ENCODE results near the gene ARHGEF7.

The ARHGEF7 gene

DNA sequence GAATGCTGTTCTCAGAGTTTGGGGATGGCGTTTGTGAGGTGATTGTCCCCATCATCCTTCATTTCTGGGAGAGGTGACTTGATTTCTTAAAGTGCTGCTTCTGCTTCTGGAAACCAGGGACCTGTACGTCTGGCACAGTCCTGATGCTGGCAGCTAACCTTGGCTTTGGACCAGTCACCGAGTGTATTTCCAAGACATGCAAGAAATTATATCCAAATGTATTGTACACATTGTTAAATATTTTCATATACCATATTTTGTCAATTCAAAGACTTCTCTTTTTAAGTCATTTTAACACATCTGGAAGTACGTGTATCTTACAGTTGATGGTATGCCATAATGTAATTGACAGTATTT lies 97.4 kb downstream of the ARHGEF7 start:
- no peaks in the 10 kb centered on the region for H3K27me3 ChIP-seq (ENCODE audit: control insufficient read depth in 5 of 5, insufficient read depth in 4 of 5, low read length in 5 of 5)
- H3K27ac ChIP-seq (ENCODE audit: low read depth, low read length) = no peak overlapping the region
- H3K36me3 ChIP-seq (ENCODE audit: control insufficient read depth in 5 of 5, insufficient read depth in 5 of 5, low read length in 5 of 5) = peaks cover 0 to 6% (median 0%) of the 10 kb centered on the region in 5 donors
- H3K4me1 ChIP-seq (ENCODE audit: control insufficient read depth in 5 of 5, insufficient read depth in 5 of 5, low read length in 5 of 5) = peaks cover 8 to 95% (median 80%) of the 10 kb centered on the region in 5 donors
- H3K9me3 ChIP-seq (ENCODE audit: control insufficient read depth in 5 of 5, low read length in 5 of 5) = no peaks in the 10 kb centered on the region
- no peak overlapping the region for H3K4me3 ChIP-seq (ENCODE audit: low read depth in 1 of 5, low read length in 5 of 5)
- H3K9ac ChIP-seq (ENCODE audit: low read length in 5 of 5) = no peak overlapping the region

DNA sequence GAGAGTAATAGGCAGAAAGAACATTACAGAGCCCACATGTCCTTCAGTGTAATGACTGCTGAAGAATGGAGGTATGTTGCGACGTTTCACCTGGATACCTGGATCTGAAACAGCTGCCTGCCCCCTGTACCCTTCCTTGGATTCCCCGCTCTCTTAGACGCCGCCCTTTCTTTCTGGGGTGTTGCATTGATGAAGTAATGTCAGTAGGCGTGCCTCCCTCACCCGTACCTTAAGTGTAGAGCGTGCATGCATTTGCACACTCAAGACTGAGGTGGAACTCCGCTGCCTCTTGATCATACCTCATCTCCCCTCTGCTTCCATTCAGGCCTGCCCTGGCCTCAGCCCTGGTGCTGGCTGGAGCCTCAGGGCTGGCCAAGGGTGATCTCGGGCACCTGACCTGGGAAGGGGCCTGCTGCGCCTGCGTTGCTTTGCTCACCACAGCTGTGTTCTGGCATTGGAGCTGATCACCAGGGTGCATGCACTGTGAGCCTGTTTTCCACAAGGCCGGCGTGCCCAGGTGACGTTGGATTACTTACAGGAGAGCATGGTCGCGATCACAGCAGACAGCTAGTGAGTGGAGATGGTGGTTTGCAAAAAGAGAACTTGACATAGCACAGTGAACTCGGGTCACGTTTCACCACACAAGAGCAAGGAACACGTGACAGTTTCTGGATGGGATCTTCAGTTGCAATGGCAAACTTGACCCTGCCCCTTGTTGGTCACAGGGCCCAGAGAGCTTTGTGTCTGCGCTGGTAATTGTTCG lies 99.0 kb downstream of the ARHGEF7 start:
- Histone ChIP-seq H3K4me1 (ENCODE audit: control insufficient read depth in 5 of 5, insufficient read depth in 5 of 5, low read length in 5 of 5) (peaks cover 9 to 98% (median 91%) of the 10 kb centered on the region in 5 donors), H3K9me3 (ENCODE audit: control insufficient read depth in 5 of 5, low read length in 5 of 5) (no peaks in the 10 kb centered on the region), H3K27me3 (ENCODE audit: control insufficient read depth in 5 of 5, insufficient read depth in 4 of 5, low read length in 5 of 5) (no peaks in the 10 kb centered on the region), H3K4me3 (ENCODE audit: low read depth in 1 of 5, low read length in 5 of 5) (peak overlapping the region in 1 of 5 donors; percentile 15), H3K36me3 (ENCODE audit: control insufficient read depth in 5 of 5, insufficient read depth in 5 of 5, low read length in 5 of 5) (peaks cover 0 to 8% (median 0%) of the 10 kb centered on the region in 5 donors), H3K27ac (ENCODE audit: low read depth, low read length) (no peak overlapping the region), H3K9ac (ENCODE audit: low read length in 5 of 5) (no peak overlapping the region)

DNA sequence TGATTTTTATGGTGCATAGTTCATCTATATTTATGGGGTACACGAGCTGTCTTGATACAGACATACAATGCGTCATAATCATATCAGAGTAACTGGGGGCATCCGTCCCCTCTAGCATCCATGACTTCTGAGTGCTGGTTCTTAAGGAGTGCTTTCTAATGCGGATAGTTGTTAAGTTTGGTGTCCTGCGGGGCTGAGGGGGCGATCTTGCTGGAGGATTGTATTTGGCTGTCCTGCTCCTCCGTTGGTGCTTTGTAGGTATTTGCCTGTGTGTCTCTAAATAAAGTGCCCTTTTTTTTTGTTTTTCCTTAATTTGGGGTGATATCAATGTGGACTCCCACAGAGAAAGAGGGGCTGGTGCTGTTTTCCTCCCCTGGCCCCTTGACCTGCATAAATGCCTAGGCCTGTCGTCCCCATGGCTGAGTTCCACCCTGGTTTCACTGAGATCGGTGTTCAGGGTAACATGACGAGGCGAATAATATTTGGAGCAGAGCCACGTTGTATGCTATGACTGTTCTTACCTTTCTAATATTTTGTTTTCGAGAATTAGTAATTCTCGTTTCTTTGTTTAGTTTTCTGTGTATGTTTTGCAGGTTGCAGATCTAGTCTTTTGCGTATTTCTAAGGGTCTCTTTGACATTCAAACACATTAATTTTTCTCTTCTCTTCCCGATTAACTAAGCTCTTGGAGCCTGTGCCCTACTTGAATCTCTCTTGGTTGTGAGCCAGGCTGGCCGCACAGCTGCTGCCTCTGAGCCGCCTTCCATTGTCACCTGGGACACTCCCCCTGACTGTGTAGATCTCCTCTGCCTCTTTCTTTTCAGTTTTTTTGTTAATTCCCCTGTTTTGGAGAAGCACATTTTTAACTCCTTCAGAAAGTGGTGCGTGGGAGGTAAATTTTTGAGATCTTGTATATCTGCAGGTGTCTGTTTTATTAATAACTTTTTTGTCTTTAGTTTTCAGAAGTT lies 100.3 kb downstream of the ARHGEF7 start:
- H3K27ac ChIP-seq (ENCODE audit: low read depth, low read length) = peak overlapping the region; percentile 52
- no peak overlapping the region for H3K4me3 ChIP-seq (ENCODE audit: low read depth in 1 of 5, low read length in 5 of 5)
- peak overlapping the region in 1 of 5 donors; percentile 56 for H3K9ac ChIP-seq (ENCODE audit: low read length in 5 of 5)
- H3K4me1 ChIP-seq (ENCODE audit: control insufficient read depth in 5 of 5, insufficient read depth in 5 of 5, low read length in 5 of 5) = peaks cover 4 to 98% (median 91%) of the 10 kb centered on the region in 5 donors
- peaks cover 0 to 13% (median 3%) of the 10 kb centered on the region in 5 donors for H3K36me3 ChIP-seq (ENCODE audit: control insufficient read depth in 5 of 5, insufficient read depth in 5 of 5, low read length in 5 of 5)
- H3K9me3 ChIP-seq (ENCODE audit: control insufficient read depth in 5 of 5, low read length in 5 of 5) = no peaks in the 10 kb centered on the region
- H3K27me3 ChIP-seq (ENCODE audit: control insufficient read depth in 5 of 5, insufficient read depth in 4 of 5, low read length in 5 of 5) = no peaks in the 10 kb centered on the region

DNA sequence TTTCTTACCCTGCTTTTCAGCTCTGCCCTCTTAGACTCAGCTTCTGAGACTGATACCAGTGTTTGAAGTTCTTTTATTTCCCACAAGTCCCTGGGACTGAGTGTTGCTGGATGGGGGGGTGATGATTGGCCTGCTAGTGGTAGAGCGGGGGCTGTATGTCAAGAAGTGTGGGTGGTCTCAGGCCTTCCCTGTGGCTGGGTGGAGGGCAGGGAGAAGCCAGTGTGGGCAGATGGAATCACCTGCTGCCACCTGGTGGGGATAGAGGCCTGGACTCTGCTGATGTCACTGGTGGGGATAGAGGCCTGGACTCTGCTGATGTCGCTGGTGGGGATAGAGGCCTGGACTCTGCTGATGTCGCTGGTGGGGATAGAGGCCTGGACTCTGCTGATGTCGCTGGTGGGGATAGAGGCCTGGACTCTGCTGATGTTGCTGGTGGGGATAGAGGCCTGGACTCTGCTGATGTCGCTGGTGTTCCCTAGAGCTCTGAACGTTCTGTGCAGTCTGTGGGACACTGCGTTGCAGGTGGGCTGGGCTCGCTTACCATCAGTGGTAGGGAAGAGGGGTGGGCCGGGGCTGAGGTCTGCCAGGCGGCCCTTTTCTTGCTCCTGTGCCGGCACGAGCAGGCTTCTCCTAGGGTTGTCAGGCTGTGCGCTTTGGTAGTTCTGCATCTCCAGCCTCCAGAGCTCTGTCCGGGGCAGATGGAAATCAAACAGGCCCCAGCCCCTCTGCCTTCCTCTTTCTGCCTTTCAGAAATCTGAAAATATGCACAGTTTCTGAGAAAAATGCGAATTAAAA lies 101.3 kb downstream of the ARHGEF7 start:
- Histone ChIP-seq H3K4me3 (ENCODE audit: low read depth in 1 of 5, low read length in 5 of 5) (no peak overlapping the region), H3K9ac (ENCODE audit: low read length in 5 of 5) (peak overlapping the region in 1 of 5 donors; percentile 53), H3K36me3 (ENCODE audit: control insufficient read depth in 5 of 5, insufficient read depth in 5 of 5, low read length in 5 of 5) (peaks cover 0 to 17% (median 7%) of the 10 kb centered on the region in 5 donors), H3K4me1 (ENCODE audit: control insufficient read depth in 5 of 5, insufficient read depth in 5 of 5, low read length in 5 of 5) (peaks cover 2 to 91% (median 81%) of the 10 kb centered on the region in 5 donors), H3K9me3 (ENCODE audit: control insufficient read depth in 5 of 5, low read length in 5 of 5) (no peaks in the 10 kb centered on the region), H3K27me3 (ENCODE audit: control insufficient read depth in 5 of 5, insufficient read depth in 4 of 5, low read length in 5 of 5) (no peaks in the 10 kb centered on the region), H3K27ac (ENCODE audit: low read depth, low read length) (peak overlapping the region; percentile 52)

DNA sequence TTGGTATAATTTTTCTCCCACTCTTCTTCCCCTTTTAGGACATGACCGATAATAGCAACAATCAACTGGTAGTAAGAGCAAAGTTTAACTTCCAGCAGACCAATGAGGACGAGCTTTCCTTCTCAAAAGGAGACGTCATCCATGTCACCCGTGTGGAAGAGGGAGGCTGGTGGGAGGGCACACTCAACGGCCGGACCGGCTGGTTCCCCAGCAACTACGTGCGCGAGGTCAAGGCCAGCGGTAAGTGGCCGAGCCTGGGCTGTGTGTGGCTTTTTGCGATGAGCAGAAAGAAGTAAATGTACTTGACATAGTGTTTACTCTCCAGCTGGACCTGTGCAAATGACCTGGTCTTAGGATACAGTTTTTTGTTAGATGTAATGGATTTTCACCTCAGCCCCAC lies 102.5 kb downstream of the ARHGEF7 start:
- H3K36me3 ChIP-seq (ENCODE audit: control insufficient read depth in 5 of 5, insufficient read depth in 5 of 5, low read length in 5 of 5) = peaks cover 0 to 20% (median 7%) of the 10 kb centered on the region in 5 donors
- H3K4me3 ChIP-seq (ENCODE audit: low read depth in 1 of 5, low read length in 5 of 5) = peak overlapping the region in 1 of 5 donors; percentile 32
- no peaks in the 10 kb centered on the region for H3K9me3 ChIP-seq (ENCODE audit: control insufficient read depth in 5 of 5, low read length in 5 of 5)
- H3K4me1 ChIP-seq (ENCODE audit: control insufficient read depth in 5 of 5, insufficient read depth in 5 of 5, low read length in 5 of 5) = peaks cover 2 to 81% (median 68%) of the 10 kb centered on the region in 5 donors
- H3K9ac ChIP-seq (ENCODE audit: low read length in 5 of 5) = peak overlapping the region in 3 of 5 donors; percentile 33 to 48 (median 41)
- no peaks in the 10 kb centered on the region for H3K27me3 ChIP-seq (ENCODE audit: control insufficient read depth in 5 of 5, insufficient read depth in 4 of 5, low read length in 5 of 5)
- peak overlapping the region; percentile 52 for H3K27ac ChIP-seq (ENCODE audit: low read depth, low read length)

DNA sequence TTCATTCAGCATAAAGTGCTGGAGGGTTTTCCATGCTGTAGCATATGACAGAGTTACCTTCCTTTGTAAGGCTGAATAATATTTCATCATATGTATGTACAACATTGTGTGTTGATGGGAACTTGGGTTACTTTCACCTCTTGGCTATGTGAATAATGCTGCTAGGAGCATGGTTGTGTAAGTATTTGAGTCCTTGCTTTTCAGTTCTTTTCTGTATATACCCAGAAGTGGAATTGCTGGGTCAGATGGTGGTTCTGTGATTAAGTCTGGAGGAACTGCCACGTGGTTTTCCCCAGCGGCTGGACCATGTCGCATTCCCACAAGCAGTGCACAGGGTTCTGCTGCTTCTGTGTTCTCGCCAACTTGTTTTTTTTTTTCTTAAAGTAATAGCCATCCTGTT lies 104.2 kb downstream of the ARHGEF7 start:
- peak overlapping the region in 2 of 5 donors; percentile 2 to 8 for H3K9ac ChIP-seq (ENCODE audit: low read length in 5 of 5)
- H3K4me3 ChIP-seq (ENCODE audit: low read depth in 1 of 5, low read length in 5 of 5) = no peak overlapping the region
- H3K9me3 ChIP-seq (ENCODE audit: control insufficient read depth in 5 of 5, low read length in 5 of 5) = no peaks in the 10 kb centered on the region
- H3K27me3 ChIP-seq (ENCODE audit: control insufficient read depth in 5 of 5, insufficient read depth in 4 of 5, low read length in 5 of 5) = no peaks in the 10 kb centered on the region
- peaks cover 2 to 70% (median 54%) of the 10 kb centered on the region in 5 donors for H3K4me1 ChIP-seq (ENCODE audit: control insufficient read depth in 5 of 5, insufficient read depth in 5 of 5, low read length in 5 of 5)
- H3K36me3 ChIP-seq (ENCODE audit: control insufficient read depth in 5 of 5, insufficient read depth in 5 of 5, low read length in 5 of 5) = peaks cover 0 to 14% (median 6%) of the 10 kb centered on the region in 5 donors
- H3K27ac ChIP-seq (ENCODE audit: low read depth, low read length) = peak overlapping the region; percentile 52

DNA sequence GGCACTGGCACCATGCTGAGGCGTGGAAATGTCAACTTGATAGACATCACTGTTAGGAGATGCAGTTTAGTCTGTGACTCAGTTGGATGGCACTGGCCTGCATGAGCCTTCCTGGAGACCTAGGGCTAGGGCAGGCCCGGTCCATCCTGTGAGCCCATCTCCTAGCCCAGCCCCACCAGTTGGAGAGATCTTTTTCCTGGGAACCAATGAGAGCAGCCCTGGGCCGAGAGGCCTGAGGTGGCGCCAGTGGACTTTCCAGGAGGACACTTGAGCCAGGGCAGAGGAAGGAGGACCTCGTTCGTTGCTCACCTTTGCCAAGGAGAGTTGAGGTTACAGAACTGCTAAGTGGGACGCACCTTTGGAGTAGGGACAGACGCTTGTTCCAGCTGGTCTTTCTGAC lies 104.8 kb downstream of the ARHGEF7 start:
- no peaks in the 10 kb centered on the region for H3K9me3 ChIP-seq (ENCODE audit: control insufficient read depth in 5 of 5, low read length in 5 of 5)
- H3K4me3 ChIP-seq (ENCODE audit: low read depth in 1 of 5, low read length in 5 of 5) = no peak overlapping the region
- peaks cover 2 to 69% (median 51%) of the 10 kb centered on the region in 5 donors for H3K4me1 ChIP-seq (ENCODE audit: control insufficient read depth in 5 of 5, insufficient read depth in 5 of 5, low read length in 5 of 5)
- no peak overlapping the region for H3K9ac ChIP-seq (ENCODE audit: low read length in 5 of 5)
- peak overlapping the region; percentile 52 for H3K27ac ChIP-seq (ENCODE audit: low read depth, low read length)
- H3K27me3 ChIP-seq (ENCODE audit: control insufficient read depth in 5 of 5, insufficient read depth in 4 of 5, low read length in 5 of 5) = no peaks in the 10 kb centered on the region
- H3K36me3 ChIP-seq (ENCODE audit: control insufficient read depth in 5 of 5, insufficient read depth in 5 of 5, low read length in 5 of 5) = peaks cover 0 to 14% (median 6%) of the 10 kb centered on the region in 5 donors

DNA sequence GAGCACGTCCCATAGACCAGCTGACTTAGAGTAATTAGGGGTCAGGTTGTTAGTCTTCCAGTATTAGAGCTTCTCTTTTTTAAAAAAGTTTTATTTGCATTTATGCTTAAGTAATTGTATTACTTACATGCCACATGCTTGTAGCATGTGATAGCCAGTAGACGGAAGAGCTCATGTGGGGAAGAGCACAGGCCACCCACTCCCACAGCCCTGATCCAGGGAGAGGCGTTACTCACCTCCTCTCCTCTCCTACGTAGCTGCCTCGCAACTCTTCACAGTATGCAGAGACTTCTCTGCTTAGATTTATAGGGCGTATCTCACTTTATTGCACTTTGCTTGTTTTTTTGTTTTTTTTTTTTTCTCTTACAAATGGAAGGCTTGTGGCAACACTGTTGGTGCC lies 110.1 kb downstream of the ARHGEF7 start:
- H3K27me3 ChIP-seq (ENCODE audit: control insufficient read depth in 5 of 5, insufficient read depth in 4 of 5, low read length in 5 of 5) = no peaks in the 10 kb centered on the region
- no peak overlapping the region for H3K4me3 ChIP-seq (ENCODE audit: low read depth in 1 of 5, low read length in 5 of 5)
- no peak overlapping the region for H3K9ac ChIP-seq (ENCODE audit: low read length in 5 of 5)
- H3K4me1 ChIP-seq (ENCODE audit: control insufficient read depth in 5 of 5, insufficient read depth in 5 of 5, low read length in 5 of 5) = peaks cover 0 to 42% (median 11%) of the 10 kb centered on the region in 5 donors
- H3K27ac ChIP-seq (ENCODE audit: low read depth, low read length) = no peak overlapping the region
- H3K36me3 ChIP-seq (ENCODE audit: control insufficient read depth in 5 of 5, insufficient read depth in 5 of 5, low read length in 5 of 5) = peaks cover 4 to 39% (median 29%) of the 10 kb centered on the region in 5 donors
- H3K9me3 ChIP-seq (ENCODE audit: control insufficient read depth in 5 of 5, low read length in 5 of 5) = no peaks in the 10 kb centered on the region

DNA sequence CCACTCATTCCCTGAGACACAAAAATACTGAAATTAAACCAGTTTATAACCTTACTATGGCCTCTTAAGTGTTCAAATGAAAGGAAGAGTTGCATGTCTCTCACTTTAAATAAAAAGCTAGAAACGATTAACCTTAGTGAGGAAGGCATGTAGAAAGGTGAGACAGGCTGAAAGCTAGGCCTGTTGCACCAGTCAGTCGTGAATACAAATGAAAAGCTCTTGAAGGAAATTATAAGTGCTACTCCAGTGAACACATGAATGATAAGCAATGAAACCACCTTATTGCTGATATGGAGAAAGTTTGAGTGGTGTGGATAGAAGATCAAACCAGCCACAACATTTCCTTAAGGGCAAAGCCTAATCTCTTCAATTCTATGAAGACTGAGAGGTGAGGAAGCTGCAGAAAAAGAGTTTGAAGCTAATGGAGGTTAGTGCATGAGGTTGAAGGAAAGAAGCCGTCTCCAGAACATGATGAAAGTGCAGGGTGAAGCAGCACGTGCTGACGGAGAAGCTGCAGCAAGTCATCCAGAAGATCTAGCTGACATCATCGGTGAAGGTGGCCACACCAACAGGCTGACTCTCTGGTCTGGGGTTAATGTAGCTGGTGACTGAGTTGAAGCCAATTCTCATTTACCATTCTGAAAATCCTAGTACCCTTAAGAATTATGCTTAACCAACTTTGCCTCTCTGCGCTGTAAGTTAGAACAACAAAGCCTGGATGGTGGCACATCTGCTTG lies 110.9 kb downstream of the ARHGEF7 start:
- Histone ChIP-seq H3K4me3 (ENCODE audit: low read depth in 1 of 5, low read length in 5 of 5) (no peak overlapping the region), H3K27me3 (ENCODE audit: control insufficient read depth in 5 of 5, insufficient read depth in 4 of 5, low read length in 5 of 5) (no peaks in the 10 kb centered on the region), H3K9me3 (ENCODE audit: control insufficient read depth in 5 of 5, low read length in 5 of 5) (no peaks in the 10 kb centered on the region), H3K27ac (ENCODE audit: low read depth, low read length) (no peak overlapping the region), H3K4me1 (ENCODE audit: control insufficient read depth in 5 of 5, insufficient read depth in 5 of 5, low read length in 5 of 5) (peaks cover 3 to 47% (median 15%) of the 10 kb centered on the region in 5 donors), H3K9ac (ENCODE audit: low read length in 5 of 5) (no peak overlapping the region), H3K36me3 (ENCODE audit: control insufficient read depth in 5 of 5, insufficient read depth in 5 of 5, low read length in 5 of 5) (peaks cover 4 to 36% (median 26%) of the 10 kb centered on the region in 5 donors)

Data from subcutaneous abdominal adipose tissue (tissue), 5 donors.